OCI-LY7 (cell line): ENCODE measurements around the gene KRTAP9-6. TPM values are rescaled to one million over a fixed set of nuclear protein-coding genes. Genes with fewer than 3 reads are reported as not detected.

Experiments
- BruUV-seq: library from RNA; stranded (reverse); fragments of 400-500 nt; replicated peaks from 2 replicates; lab custom pipeline; 2021; lab: Mats Ljungman, UMichigan
- CTCF ChIA-PET: fragments of 300-600 bp; sonication (Branson Sonifier 250); formaldehyde crosslinking; loops from one replicate; lab custom pipeline; 2022; ENCODE audit warnings: antibody characterized with exemption; ENCODE audit not compliant: unreplicated experiment; lab: Charles Lee
- POLR2A ChIA-PET: fragments of 300-600 bp; sonication (Branson Sonifier 250); formaldehyde crosslinking; loops from one replicate; lab custom pipeline; 2022; ENCODE audit warnings: antibody characterized with exemption; lab: Charles Lee
- DNase-seq: peaks from one replicate; pipeline ENCODE4 v3.0.0-alpha.2; 2015; ENCODE audit warnings: low spot score
- H2AFZ ChIP-seq: fragments of 200-600 bp; sonication (generic), shearing (Covaris generic); 2 replicates; pipeline ENCODE4 v1.6.1; 2014; ENCODE audit warnings: mild to moderate bottlenecking, antibody characterized with exemption, low read length, moderate library complexity
- H3K27ac ChIP-seq: fragments of 200-600 bp; sonication (generic); 2 replicates; pipeline ENCODE4 v1.5.1; 2014; ENCODE audit warnings: mixed run types, low read depth, mild to moderate bottlenecking, moderate library complexity, low read length, inconsistent platforms; ENCODE audit not compliant: poor library complexity, severe bottlenecking
- H3K36me3 ChIP-seq: fragments of 200-600 bp; sonication (generic); 2 replicates; pipeline ENCODE4 v1.6.1; 2014; ENCODE audit warnings: mild to moderate bottlenecking, antibody characterized with exemption, low read length, moderate library complexity, mixed read lengths; ENCODE audit not compliant: insufficient read depth
- H3K4me1 ChIP-seq: fragments of 200-600 bp; sonication (generic); 2 replicates; pipeline ENCODE4 v1.5.1; 2014; ENCODE audit warnings: mild to moderate bottlenecking, low read length; ENCODE audit not compliant: insufficient read depth, poor library complexity, severe bottlenecking
- H3K4me2 ChIP-seq: fragments of 200-600 bp; sonication (generic); 2 replicates; pipeline ENCODE4 v1.6.1; 2014; ENCODE audit warnings: mild to moderate bottlenecking, low read length
- H3K4me3 ChIP-seq: fragments of 200-600 bp; sonication (generic); 2 replicates; pipeline ENCODE4 v1.5.1; 2014; ENCODE audit warnings: mild to moderate bottlenecking, low read depth, low read length; ENCODE audit not compliant: poor library complexity, severe bottlenecking
- H3K79me2 ChIP-seq: fragments of 200-600 bp; sonication (generic); 2 replicates; pipeline ENCODE4 v1.6.1; 2016; ENCODE audit warnings: low read depth, mild to moderate bottlenecking, low read length, moderate library complexity, mixed read lengths; ENCODE audit not compliant: insufficient read depth
- H3K9me2 ChIP-seq: fragments of 200-600 bp; sonication (generic); 2 replicates; pipeline ENCODE4 v1.6.1; 2016; ENCODE audit warnings: mild to moderate bottlenecking, low read length, mixed read lengths; ENCODE audit not compliant: insufficient read depth
- H3K9me3 ChIP-seq: fragments of 200-600 bp; sonication (generic); 2 replicates; pipeline ENCODE4 v1.6.1; 2014; ENCODE audit warnings: mild to moderate bottlenecking, mixed run types, low read length, mixed read lengths
- H4K20me1 ChIP-seq: fragments of 200-600 bp; sonication (generic); 2 replicates; pipeline ENCODE4 v1.6.1; 2014; ENCODE audit warnings: mild to moderate bottlenecking, antibody characterized with exemption, low read length, moderate library complexity, mixed read lengths; ENCODE audit not compliant: insufficient read depth
- CTCF ChIP-seq: fragments of 200-600 bp; sonication (generic); conservative IDR thresholded peaks from 2 replicates; pipeline ENCODE4 v1.5.1; 2014; ENCODE audit warnings: mild to moderate bottlenecking, antibody characterized with exemption, low read length, moderate library complexity, mixed read lengths
- EZH2phosphoT487 ChIP-seq: fragments of 200-600 bp; sonication (generic); IDR thresholded peaks from 2 replicates; pipeline ENCODE4 v1.6.1; 2018; ENCODE audit warnings: low read depth, borderline replicate concordance, mild to moderate bottlenecking, mixed run types, antibody characterized with exemption, low read length, moderate library complexity, mixed read lengths
- intact Hi-C: fragments of 100-400 bp; cut with micrococcal nuclease; formaldehyde crosslinking; loops from one replicate; pipeline ENCODE4 v1.10.0; 2022; ENCODE audit not compliant: unreplicated experiment
- total RNA-seq, 2 experiments: library from RNA; depleted of rRNA in 1 of 2; stranded (reverse); fragments of >200 nt in 1 of 2; shearing (Covaris generic) in 1 of 2; gene quantifications; 2 replicates each; pipeline ENCODE4 v1.2.3, GENCODE V29; 2014 to 2022

The KRTAP9-6 gene
- total RNA-seq, 2 experiments from 2014 or later = not detected

GRCh38 chr17:41308918-41309359 is 43.8 kb downstream of the KRTAP9-6 start, which contains the start of gene KRTAP16-1:
KRTAP16-1 (minus strand) TSS chr17:41309309; CDS start chr17:41309253, 56 bp downstream.
- no TSS peak for BruUV-seq

GRCh38 chr17:41311111-41311510 is 45.9 kb downstream of the KRTAP9-6 start:
- Histone ChIP-seq H3K36me3 (no peaks in the 10 kb centered on the region), H2AFZ (no peak overlapping the region), H3K4me1 (peaks cover 10% of the 10 kb centered on the region), H3K79me2 (no peaks in the 10 kb centered on the region), H3K9me3 (no peaks in the 10 kb centered on the region), H3K4me2 (no peak overlapping the region), H3K4me3 (no peak overlapping the region), H4K20me1 (no peaks in the 10 kb centered on the region), H3K9me2 (no peaks in the 10 kb centered on the region), H3K27ac (no peak overlapping the region)
- no TSS peak for BruUV-seq
- intact Hi-C loops = no loop called here
- ChIA-PET CTCF (no interaction called here), POLR2A (no interaction called here)
- no peak for DNase-seq
- TF ChIP-seq EZH2phosphoT487 (no peak), CTCF (no peak)

More at GRCh38 chr17:41308918-41309359, 43.8 kb downstream of the KRTAP9-6 start, which contains the start of gene KRTAP16-1:
- Histone ChIP-seq H3K36me3 (no peaks in the 10 kb centered on the region), H3K79me2 (no peaks in the 10 kb centered on the region), H3K9me2 (no peaks in the 10 kb centered on the region), H2AFZ (no peak within 1 kb of the TSS), H3K9me3 (no peaks in the 10 kb centered on the region), H3K4me3 (no peak within 1 kb of the TSS), H3K4me1 (peaks cover 10% of the 10 kb centered on the region), H3K4me2 (peak within 1 kb of the TSS; percentile 37), H4K20me1 (no peaks in the 10 kb centered on the region), H3K27ac (no peak within 1 kb of the TSS)
- no peak for DNase-seq
- TF ChIP-seq CTCF (no peak), EZH2phosphoT487 (no peak)
- POLR2A ChIA-PET = interaction anchor here (0.6 kb wide), 1 partner anchor 96 kb away, joined by 3 read pairs; no protein-coding TSS in a partner anchor
- intact Hi-C loops = loop anchor here (5.0 kb wide), 1 partner anchor 187 kb away; the partner anchor contains the start of gene KRTAP4-12
- CTCF ChIA-PET = no interaction called here

DNA sequence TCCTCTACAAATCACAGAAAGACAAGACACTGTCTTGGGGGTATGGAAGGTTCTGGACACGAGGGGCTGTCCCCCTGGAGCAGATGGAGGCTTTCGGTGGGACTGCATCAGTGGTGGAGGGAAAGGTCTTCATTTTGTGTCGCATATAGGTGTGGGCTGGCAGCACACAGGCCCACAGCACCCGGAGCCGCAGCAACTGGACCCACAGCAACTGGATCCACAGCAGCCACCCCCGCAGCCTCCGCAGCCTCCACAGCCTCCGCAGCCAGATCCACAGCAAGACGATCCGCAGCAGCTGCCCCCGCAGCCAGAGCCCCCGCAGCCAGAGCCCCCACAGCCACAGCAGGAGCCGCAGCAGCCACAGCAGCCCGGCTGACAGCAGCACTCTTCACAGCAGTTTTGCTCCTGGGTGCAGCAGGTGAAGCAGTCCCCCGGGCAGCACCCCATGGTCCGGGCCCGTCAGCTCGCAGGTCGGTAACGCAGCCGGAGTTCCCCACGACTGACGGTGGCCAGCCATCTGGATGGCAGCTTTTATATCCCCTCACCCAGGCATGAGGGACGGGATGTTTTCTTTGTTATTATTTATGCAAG is 50.1 kb downstream of the KRTAP9-6 start, which contains the start of gene KRTAP17-1:
Gene KRTAP17-1 (minus strand): TSS at position 507 of the 591 bp plus-strand sequence. CDS start 60 bp downstream, at position 447.
- no peak for TF ChIP-seq CTCF
- no peak for TF ChIP-seq EZH2phosphoT487
- BruUV-seq = no TSS peak
- intact Hi-C loops = no loop called here

More for the DNA sequence above, 50.1 kb downstream of the KRTAP9-6 start, which contains the start of gene KRTAP17-1:
- ChIA-PET POLR2A (interaction anchor here (0.6 kb wide), 1 partner anchor 1166 kb away, joined by 3 read pairs; no protein-coding TSS in a partner anchor), CTCF (no interaction called here)
- Histone ChIP-seq H3K36me3 (no peaks in the 10 kb centered on the region), H2AFZ (no peak within 1 kb of the TSS), H3K27ac (no peak within 1 kb of the TSS), H3K9me2 (no peaks in the 10 kb centered on the region), H3K79me2 (no peaks in the 10 kb centered on the region), H3K4me1 (no peaks in the 10 kb centered on the region), H4K20me1 (no peaks in the 10 kb centered on the region), H3K4me3 (no peak within 1 kb of the TSS), H3K9me3 (no peaks in the 10 kb centered on the region), H3K4me2 (no peak within 1 kb of the TSS)
- DNase-seq = no peak
